OCI-LY1 (cell line): Measurements from ENCODE around the gene ENPP7.

Experiments
- H2AFZ ChIP-seq: fragments of 200-600 bp; sonication (generic), shearing (Covaris generic); 2 replicates; pipeline ENCODE4 v1.6.0; 2014; ENCODE audit warnings: antibody characterized with exemption, mild to moderate bottlenecking, low read length
- H3F3A ChIP-seq: fragments of 200-600 bp; sonication (generic), shearing (Covaris generic); 2 replicates; pipeline ENCODE4 v1.6.0; 2014; ENCODE audit warnings: mild to moderate bottlenecking, antibody characterized with exemption, low read length, moderate library complexity; ENCODE audit not compliant: insufficient read depth
- H3K27ac ChIP-seq: fragments of 200-600 bp; sonication (generic); 2 replicates; pipeline ENCODE4 v1.5.1; 2014; ENCODE audit warnings: low read length, mixed run types, mild to moderate bottlenecking, low read depth; ENCODE audit not compliant: poor library complexity, severe bottlenecking
- H3K27me3 ChIP-seq: fragments of 200-600 bp; sonication (generic); 2 replicates; pipeline ENCODE4 v1.6.0; 2014; ENCODE audit warnings: antibody characterized with exemption, mild to moderate bottlenecking, low read length, moderate library complexity; ENCODE audit not compliant: insufficient read depth
- H3K36me3 ChIP-seq: fragments of 200-600 bp; sonication (generic); 2 replicates; pipeline ENCODE4 v1.6.1; 2014; ENCODE audit warnings: mild to moderate bottlenecking, antibody characterized with exemption, low read length, moderate library complexity, mixed read lengths; ENCODE audit not compliant: insufficient read depth
- H3K4me1 ChIP-seq: fragments of 200-600 bp; sonication (generic); 2 replicates; pipeline ENCODE4 v1.5.1; 2014; ENCODE audit warnings: mild to moderate bottlenecking, low read length, moderate library complexity; ENCODE audit not compliant: insufficient read depth, severe bottlenecking
- H3K4me2 ChIP-seq: fragments of 200-600 bp; sonication (generic), shearing (Covaris generic); 2 replicates; pipeline ENCODE4 v1.6.1; 2014; ENCODE audit warnings: low read length
- H3K4me3 ChIP-seq: fragments of 200-600 bp; sonication (generic); 2 replicates; pipeline ENCODE4 v1.5.1; 2014; ENCODE audit warnings: low read length, low read depth, mild to moderate bottlenecking, mixed read lengths; ENCODE audit not compliant: poor library complexity, severe bottlenecking
- H3K79me2 ChIP-seq: fragments of 200-600 bp; shearing (Covaris generic); 2 replicates; pipeline ENCODE4 v1.6.1; 2016; ENCODE audit warnings: mixed run types, low read length, mixed read lengths; ENCODE audit not compliant: insufficient read depth
- H3K9ac ChIP-seq: fragments of 200-600 bp; sonication (generic), shearing (Covaris generic); 2 replicates; pipeline ENCODE4 v1.6.1; 2014; ENCODE audit warnings: mild to moderate bottlenecking, low read length, mixed read lengths
- H3K9me2 ChIP-seq: fragments of 200-600 bp; sonication (generic), shearing (Covaris generic); 2 replicates; pipeline ENCODE4 v1.6.1; 2014; ENCODE audit warnings: low read depth, mild to moderate bottlenecking, low read length, mixed read lengths
- H3K9me3 ChIP-seq: fragments of 200-600 bp; shearing (Covaris generic); 2 replicates; pipeline ENCODE4 v1.6.1; 2014; ENCODE audit warnings: low read length, mixed read lengths
- H4K20me1 ChIP-seq: fragments of 200-600 bp; sonication (generic), shearing (Covaris generic); 2 replicates; pipeline ENCODE4 v1.6.0; 2016; ENCODE audit warnings: mild to moderate bottlenecking, low read length; ENCODE audit not compliant: insufficient read depth
- CTCF ChIP-seq: fragments of 200-600 bp; sonication (generic), shearing (Covaris generic); IDR thresholded peaks from 2 replicates; pipeline ENCODE4 v1.5.1; 2017; ENCODE audit warnings: mild to moderate bottlenecking, antibody characterized with exemption, low read length, moderate library complexity, mixed read lengths
- EZH2 ChIP-seq: fragments of 200-600 bp; sonication (generic), shearing (Covaris generic); IDR thresholded peaks from 2 replicates; pipeline ENCODE4 v1.8.0; 2017; ENCODE audit warnings: borderline replicate concordance, mixed run types, mild to moderate bottlenecking, antibody characterized with exemption, low read length, moderate library complexity, mixed read lengths

ENPP7 gene

GRCh38 chr17:79686476-79686875 is 44.3 kb upstream of the ENPP7 start:
- Histone ChIP-seq H3K4me3 (no peak overlapping the region), H2AFZ (no peak overlapping the region), H3K79me2 (no peaks in the 10 kb centered on the region), H3K9me3 (no peaks in the 10 kb centered on the region), H3K4me1 (no peaks in the 10 kb centered on the region), H3K36me3 (no peaks in the 10 kb centered on the region), H3F3A (no peaks in the 10 kb centered on the region), H4K20me1 (no peaks in the 10 kb centered on the region), H3K27me3 (peaks cover 6% of the 10 kb centered on the region), H3K9me2 (no peaks in the 10 kb centered on the region), H3K4me2 (no peak overlapping the region), H3K27ac (no peak overlapping the region), H3K9ac (no peak overlapping the region)
- TF ChIP-seq EZH2 (no peak), CTCF (no peak)

GRCh38 chr17:79690466-79690865 is 40.3 kb upstream of the ENPP7 start:
- H3K27me3 ChIP-seq = peaks cover 6% of the 10 kb centered on the region; the same call in 1 of the 2 replicates
- H3F3A ChIP-seq = no peaks in the 10 kb centered on the region
- no peak overlapping the region for H3K27ac ChIP-seq

GRCh38 chr17:79690988-79691836 is 39.5 kb upstream of the ENPP7 start:
- H3K36me3 ChIP-seq = no peaks in the 10 kb centered on the region
- H3F3A ChIP-seq = no peaks in the 10 kb centered on the region
- no peak overlapping the region for H3K4me3 ChIP-seq
- H3K9me2 ChIP-seq = no peaks in the 10 kb centered on the region
- no peak overlapping the region for H3K9ac ChIP-seq
- H3K27ac ChIP-seq = no peak overlapping the region
- TF ChIP-seq CTCF (no peak), EZH2 (no peak)
- no peaks in the 10 kb centered on the region for H3K4me1 ChIP-seq
- peaks cover 6% of the 10 kb centered on the region; the same call in 1 of the 2 replicates for H3K27me3 ChIP-seq
- H2AFZ ChIP-seq = no peak overlapping the region
- H4K20me1 ChIP-seq = no peaks in the 10 kb centered on the region
- H3K4me2 ChIP-seq = no peak overlapping the region
- no peaks in the 10 kb centered on the region for H3K9me3 ChIP-seq
- H3K79me2 ChIP-seq = no peaks in the 10 kb centered on the region

More at GRCh38 chr17:79690466-79690865, 40.3 kb upstream of the ENPP7 start:
- no peaks in the 10 kb centered on the region for H3K9me2 ChIP-seq
- no peak overlapping the region for H3K4me3 ChIP-seq
- TF ChIP-seq CTCF (no peak), EZH2 (no peak)
- no peaks in the 10 kb centered on the region for H3K9me3 ChIP-seq
- no peak overlapping the region for H2AFZ ChIP-seq
- H3K4me2 ChIP-seq = no peak overlapping the region
- H4K20me1 ChIP-seq = no peaks in the 10 kb centered on the region
- H3K9ac ChIP-seq = no peak overlapping the region
- H3K79me2 ChIP-seq = no peaks in the 10 kb centered on the region
- no peaks in the 10 kb centered on the region for H3K4me1 ChIP-seq
- no peaks in the 10 kb centered on the region for H3K36me3 ChIP-seq
